ENCODE data around the gene TMEM106B. TPM values are rescaled to one million over a fixed set of nuclear protein-coding genes. Genes with fewer than 3 reads are reported as not detected.

The TMEM106B gene
- total RNA-seq, 1 experiment from 2014 or later, result 37.1 TPM

- ChIA-PET POLR2A (ENCODE audit: low non-redundant PET) (no interaction called here), CTCF (no interaction called here)
- no peak overlapping the region for H3K27ac ChIP-seq (ENCODE audit: low read depth, low read length, poor library complexity, severe bottlenecking)
- DNase-seq (ENCODE audit: low spot score), result no peak
- no peak overlapping the region for H3K4me3 ChIP-seq (ENCODE audit: low read depth, low read length, poor library complexity, severe bottlenecking)
- no TSS peak for BruUV-seq (replicated peaks)
- intact Hi-C loops (cut with micrococcal nuclease; ENCODE audit: unreplicated experiment), result no loop called here
- peaks cover 19% of the 10 kb centered on the region for H3K36me3 ChIP-seq (ENCODE audit: insufficient read depth, low read length, poor library complexity, severe bottlenecking)
- H3K27me3 ChIP-seq (replicated peaks; ENCODE audit: insufficient read depth, low read depth, low read length, poor library complexity), result no peaks in the 10 kb centered on the region
- H3K4me1 ChIP-seq (ENCODE audit: insufficient read depth, low read length, poor library complexity, severe bottlenecking), result no peaks in the 10 kb centered on the region
- no peak for TF ChIP-seq CTCF (conservative IDR thresholded peaks at IDR 0.05; ENCODE audit: low read depth, low read length)
- no peak for TF ChIP-seq EZH2 (IDR thresholded peaks at IDR 0.05; ENCODE audit: borderline replicate concordance, low read depth, low read length, poor library complexity, severe bottlenecking)
- no peaks in the 10 kb centered on the region for H3K9me3 ChIP-seq (ENCODE audit: low read depth, low read length, poor library complexity, severe bottlenecking)
Observed at GRCh38 chr7:12228024-12228423, 16.9 kb downstream of the TMEM106B start.

- Histone ChIP-seq H3K9me3 (ENCODE audit: low read depth, low read length, poor library complexity, severe bottlenecking) (no peaks in the 10 kb centered on the region), H3K27ac (ENCODE audit: low read depth, low read length, poor library complexity, severe bottlenecking) (no peak overlapping the region), H3K4me3 (ENCODE audit: low read depth, low read length, poor library complexity, severe bottlenecking) (no peak overlapping the region), H3K36me3 (ENCODE audit: insufficient read depth, low read length, poor library complexity, severe bottlenecking) (peaks cover 19% of the 10 kb centered on the region), H3K4me1 (ENCODE audit: insufficient read depth, low read length, poor library complexity, severe bottlenecking) (no peaks in the 10 kb centered on the region), H3K27me3 (replicated peaks; ENCODE audit: insufficient read depth, low read depth, low read length, poor library complexity) (no peaks in the 10 kb centered on the region)
- DNase-seq (ENCODE audit: low spot score), result no peak
- no TSS peak for BruUV-seq (replicated peaks)
- ChIA-PET CTCF (interaction anchor here (1.2 kb wide), 1 partner anchor 16 kb away, joined by 4 read pairs; no protein-coding TSS in a partner anchor), POLR2A (ENCODE audit: low non-redundant PET) (no interaction called here)
- intact Hi-C loops (cut with micrococcal nuclease; ENCODE audit: unreplicated experiment), result no loop called here
- TF ChIP-seq CTCF (conservative IDR thresholded peaks at IDR 0.05; ENCODE audit: low read depth, low read length) (no peak), EZH2 (IDR thresholded peaks at IDR 0.05; ENCODE audit: borderline replicate concordance, low read depth, low read length, poor library complexity, severe bottlenecking) (no peak)
Observed at GRCh38 chr7:12229046-12229445, 18.0 kb downstream of the TMEM106B start.

- intact Hi-C loops (cut with micrococcal nuclease; ENCODE audit: unreplicated experiment), result no loop called here
- no peaks in the 10 kb centered on the region for H3K27me3 ChIP-seq (replicated peaks; ENCODE audit: insufficient read depth, low read depth, low read length, poor library complexity)
- no peak for TF ChIP-seq CTCF (conservative IDR thresholded peaks at IDR 0.05; ENCODE audit: low read depth, low read length)
- TF ChIP-seq EZH2 (IDR thresholded peaks at IDR 0.05; ENCODE audit: borderline replicate concordance, low read depth, low read length, poor library complexity, severe bottlenecking), result no peak
- no TSS peak for BruUV-seq (replicated peaks)
- ChIA-PET CTCF (no interaction called here), POLR2A (ENCODE audit: low non-redundant PET) (no interaction called here)
- DNase-seq (ENCODE audit: low spot score), result no peak
- H3K27ac ChIP-seq (ENCODE audit: low read depth, low read length, poor library complexity, severe bottlenecking), result no peak overlapping the region
- peaks cover 19% of the 10 kb centered on the region for H3K36me3 ChIP-seq (ENCODE audit: insufficient read depth, low read length, poor library complexity, severe bottlenecking)
- no peaks in the 10 kb centered on the region for H3K9me3 ChIP-seq (ENCODE audit: low read depth, low read length, poor library complexity, severe bottlenecking)
- no peak overlapping the region for H3K4me3 ChIP-seq (ENCODE audit: low read depth, low read length, poor library complexity, severe bottlenecking)
- no peaks in the 10 kb centered on the region for H3K4me1 ChIP-seq (ENCODE audit: insufficient read depth, low read length, poor library complexity, severe bottlenecking)
Observed at GRCh38 chr7:12231097-12231496, 20.0 kb downstream of the TMEM106B start.

Measured in A673 (cell line).